Fibroblast of lung (primary cell): ENCODE measurements around the gene PATJ. TPM values are rescaled to one million over a fixed set of nuclear protein-coding genes. Genes with fewer than 3 reads are reported as not detected.
"Not testable (repeated sequence)": the region's sequence is repeated elsewhere in the genome, so short reads cannot be mapped to it uniquely, and the experiment has no call there.

Experiments
- DNase-seq, 2 donors: peaks; one replicate each; pipeline versions ENCODE4 v3.0.0 to v3.0.0-alpha.2; 2010; ENCODE audit warnings: low read depth in 2 of 2
- H2AFZ ChIP-seq: 2 replicates; pipeline ENCODE4 v1.5.1; 2012; ENCODE audit warnings: low read length, control low read depth, inconsistent platforms
- H3K27ac ChIP-seq: 2 replicates; pipeline ENCODE4 v1.5.1; 2011; ENCODE audit warnings: low read length, control low read depth; ENCODE audit not compliant: insufficient read depth
- H3K27me3 ChIP-seq: 2 replicates; pipeline ENCODE4 v1.5.1; 2011; ENCODE audit warnings: mild to moderate bottlenecking, low read length; ENCODE audit not compliant: control insufficient read depth, insufficient read depth
- H3K36me3 ChIP-seq: 2 replicates; pipeline ENCODE4 v1.5.1; 2011; ENCODE audit warnings: low read length; ENCODE audit not compliant: control insufficient read depth, insufficient read depth
- H3K4me1 ChIP-seq: 2 replicates; pipeline ENCODE4 v1.5.1; 2011; ENCODE audit warnings: low read length; ENCODE audit not compliant: control insufficient read depth, insufficient read depth; ENCODE audit errors: extremely low read depth
- H3K4me2 ChIP-seq: 2 replicates; pipeline ENCODE4 v1.5.1; 2011; ENCODE audit warnings: low read length, control low read depth; ENCODE audit not compliant: insufficient read depth; ENCODE audit errors: extremely low read depth
- H3K4me3 ChIP-seq, 4 experiments: fragments of 200-600 bp in 1 of 4; sonication (generic) in 1 of 4; replicated peaks in 1 of 4; 2 replicates each; pipeline ENCODE4 v1.5.1; 2011 to 2016; ENCODE audit warnings: low read length in 4 of 4, low read depth in 3 of 4, mild to moderate bottlenecking in 3 of 4, control low read depth in 2 of 4, inconsistent platforms in 1 of 4, mixed read lengths in 1 of 4; ENCODE audit not compliant: insufficient read depth in 1 of 4; ENCODE audit errors: control extremely low read depth in 1 of 4
- H3K79me2 ChIP-seq: 2 replicates; pipeline ENCODE4 v1.5.1; 2012; ENCODE audit warnings: mild to moderate bottlenecking, low read length, inconsistent platforms; ENCODE audit not compliant: control insufficient read depth, insufficient read depth
- H3K9ac ChIP-seq: 2 replicates; pipeline ENCODE4 v1.5.1; 2011; ENCODE audit warnings: mild to moderate bottlenecking, low read length, control low read depth; ENCODE audit not compliant: insufficient read depth
- H3K9me3 ChIP-seq: 2 replicates; pipeline ENCODE4 v1.5.1; 2012; ENCODE audit warnings: low read depth, low read length; ENCODE audit not compliant: control insufficient read depth, insufficient read depth
- H4K20me1 ChIP-seq: 2 replicates; pipeline ENCODE4 v1.5.1; 2011; ENCODE audit warnings: low read length; ENCODE audit not compliant: control insufficient read depth, insufficient read depth; ENCODE audit errors: extremely low read depth
- EZH2 ChIP-seq: IDR thresholded peaks from 2 replicates; pipeline ENCODE4 v1.5.1; 2012; ENCODE audit warnings: low read length, control low read depth, mild to moderate bottlenecking; ENCODE audit errors: missing control alignments
- polyA plus RNA-seq, 2 donors: library from polyadenylated mRNA; depleted of rRNA in 1 of 2; stranded (reverse) in 1 of 2; unstranded in 1 of 2; fragments of >200 nt; gene quantifications; 2 replicates each; pipeline ENCODE4 v1.2.1, GENCODE V29; 2011 to 2012; ENCODE audit warnings: missing spikeins in 1 of 2
- total RNA-seq: library from RNA; depleted of rRNA; stranded (reverse); fragments of >200 nt; gene quantifications from 2 replicates; pipeline ENCODE4 v1.2.1, GENCODE V29; 2014
- TF ChIP-seq, protein P1 (sequence below), 2 donors: IDR thresholded peaks in 1 of 2; conservative IDR thresholded peaks in 1 of 2; 1 replicate in 1 of 2; 2 replicates in 1 of 2; pipeline ENCODE4 v1.5.1; 2011 to 2012; ENCODE audit warnings: low read length in 2 of 2, control low read depth in 1 of 2, inconsistent platforms in 1 of 2, low read depth in 1 of 2, mild to moderate bottlenecking in 1 of 2

PATJ gene
- total and polyA plus RNA-seq, 2 donors (not counting 1 experiment from before 2014, with no cell fraction given): 2.5 to 12.4 TPM

DNA sequence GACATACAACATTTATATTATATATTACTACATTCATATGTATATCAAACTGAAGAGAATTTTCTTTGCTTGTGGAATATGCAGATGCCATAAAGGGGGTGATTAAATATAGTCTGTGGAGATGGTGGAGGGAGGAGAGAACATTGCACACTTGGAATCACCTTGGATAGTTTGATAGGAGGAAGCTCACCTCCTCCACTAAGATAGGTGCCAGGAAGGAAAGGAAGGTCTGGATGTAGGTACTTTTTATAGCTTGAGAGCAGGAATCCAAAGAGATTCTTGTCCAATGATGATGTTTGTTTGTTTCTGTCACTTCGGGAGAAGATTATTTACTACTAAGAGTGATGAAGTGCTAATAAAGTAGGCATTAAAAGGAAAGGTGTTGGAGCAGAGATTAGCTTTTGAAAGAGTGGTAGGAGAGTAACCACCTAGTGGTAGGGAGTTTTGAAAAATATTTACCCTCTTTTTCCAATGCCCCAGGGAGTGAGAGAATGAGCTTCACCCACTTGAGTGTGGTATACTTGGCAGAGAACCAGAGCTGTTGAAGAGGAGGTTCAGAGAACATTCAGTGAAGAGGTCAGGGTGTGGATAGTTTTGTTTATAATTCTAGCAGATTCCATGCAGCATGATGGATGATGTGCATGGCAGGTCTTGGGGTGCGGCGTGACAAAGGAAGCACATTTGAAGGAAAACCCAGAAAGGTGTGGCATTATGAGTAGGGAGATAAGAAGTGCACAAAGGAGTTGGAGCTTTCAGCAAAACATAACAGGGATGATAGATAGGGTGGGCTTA lies 145.0 kb downstream of the PATJ start:
- Histone ChIP-seq H3K27ac (no peak overlapping the region), H3K4me2 (no peak overlapping the region), H3K79me2 (no peaks in the 10 kb centered on the region), H3K36me3 (no peaks in the 10 kb centered on the region), H4K20me1 (no peaks in the 10 kb centered on the region), H2AFZ (no peak overlapping the region), H3K4me1 (no peaks in the 10 kb centered on the region), H3K4me3 (no peak overlapping the region), H3K27me3 (no peaks in the 10 kb centered on the region), H3K9me3 (no peaks in the 10 kb centered on the region), H3K9ac (no peak overlapping the region)
- peak; percentile 20 to 34 for DNase-seq
- TF ChIP-seq, protein P1, sequence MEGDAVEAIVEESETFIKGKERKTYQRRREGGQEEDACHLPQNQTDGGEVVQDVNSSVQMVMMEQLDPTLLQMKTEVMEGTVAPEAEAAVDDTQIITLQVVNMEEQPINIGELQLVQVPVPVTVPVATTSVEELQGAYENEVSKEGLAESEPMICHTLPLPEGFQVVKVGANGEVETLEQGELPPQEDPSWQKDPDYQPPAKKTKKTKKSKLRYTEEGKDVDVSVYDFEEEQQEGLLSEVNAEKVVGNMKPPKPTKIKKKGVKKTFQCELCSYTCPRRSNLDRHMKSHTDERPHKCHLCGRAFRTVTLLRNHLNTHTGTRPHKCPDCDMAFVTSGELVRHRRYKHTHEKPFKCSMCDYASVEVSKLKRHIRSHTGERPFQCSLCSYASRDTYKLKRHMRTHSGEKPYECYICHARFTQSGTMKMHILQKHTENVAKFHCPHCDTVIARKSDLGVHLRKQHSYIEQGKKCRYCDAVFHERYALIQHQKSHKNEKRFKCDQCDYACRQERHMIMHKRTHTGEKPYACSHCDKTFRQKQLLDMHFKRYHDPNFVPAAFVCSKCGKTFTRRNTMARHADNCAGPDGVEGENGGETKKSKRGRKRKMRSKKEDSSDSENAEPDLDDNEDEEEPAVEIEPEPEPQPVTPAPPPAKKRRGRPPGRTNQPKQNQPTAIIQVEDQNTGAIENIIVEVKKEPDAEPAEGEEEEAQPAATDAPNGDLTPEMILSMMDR (conservative IDR thresholded peaks at IDR 0.05 in 1 of 2, IDR thresholded peaks at IDR 0.05 in 1 of 2; ENCODE audit: low read depth in 1 of 2, low read length in 2 of 2): no peak
- no peak for TF ChIP-seq EZH2

DNA sequence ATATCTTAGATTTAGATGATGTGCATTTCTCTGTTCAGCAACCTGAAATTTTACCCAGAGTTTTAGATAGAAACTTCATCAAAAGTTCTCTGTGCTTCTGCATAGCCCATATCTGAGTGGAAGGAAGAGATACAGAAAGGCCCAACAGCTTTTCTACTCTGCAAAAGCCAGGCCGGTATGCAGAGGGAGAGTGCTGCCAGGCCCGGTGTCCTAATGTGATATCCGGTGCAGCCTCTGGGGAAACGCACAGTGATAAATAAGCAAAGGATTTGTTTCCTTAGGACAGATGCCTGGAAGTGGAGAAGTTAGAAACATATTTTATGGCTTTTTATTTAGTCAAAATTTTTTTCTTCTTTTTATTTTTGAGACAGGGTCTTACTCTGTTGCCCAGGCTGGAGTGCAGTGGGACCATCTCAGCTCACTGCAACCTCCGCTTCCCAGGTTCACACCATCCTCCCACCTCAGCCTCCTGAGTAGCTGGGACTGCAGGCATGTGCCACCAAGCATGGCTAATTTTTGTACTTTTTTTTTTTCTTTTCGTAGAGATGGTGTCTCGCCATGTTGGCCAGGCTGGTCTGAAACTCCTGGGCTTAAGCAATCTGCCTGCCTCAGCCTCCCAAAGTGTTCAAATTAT lies 145.8 kb downstream of the PATJ start:
- Histone ChIP-seq H4K20me1 (no peaks in the 10 kb centered on the region), H3K4me3 (no peak overlapping the region), H3K4me2 (no peak overlapping the region), H3K9ac (no peak overlapping the region), H2AFZ (no peak overlapping the region), H3K79me2 (no peaks in the 10 kb centered on the region), H3K36me3 (no peaks in the 10 kb centered on the region), H3K27me3 (no peaks in the 10 kb centered on the region), H3K27ac (no peak overlapping the region), H3K9me3 (no peaks in the 10 kb centered on the region), H3K4me1 (no peaks in the 10 kb centered on the region)
- TF ChIP-seq, protein P1 (conservative IDR thresholded peaks at IDR 0.05 in 1 of 2, IDR thresholded peaks at IDR 0.05 in 1 of 2; ENCODE audit: low read depth in 1 of 2, low read length in 2 of 2): no peak
- no peak for TF ChIP-seq EZH2
- DNase-seq: peak; percentile 7 to 8

DNA sequence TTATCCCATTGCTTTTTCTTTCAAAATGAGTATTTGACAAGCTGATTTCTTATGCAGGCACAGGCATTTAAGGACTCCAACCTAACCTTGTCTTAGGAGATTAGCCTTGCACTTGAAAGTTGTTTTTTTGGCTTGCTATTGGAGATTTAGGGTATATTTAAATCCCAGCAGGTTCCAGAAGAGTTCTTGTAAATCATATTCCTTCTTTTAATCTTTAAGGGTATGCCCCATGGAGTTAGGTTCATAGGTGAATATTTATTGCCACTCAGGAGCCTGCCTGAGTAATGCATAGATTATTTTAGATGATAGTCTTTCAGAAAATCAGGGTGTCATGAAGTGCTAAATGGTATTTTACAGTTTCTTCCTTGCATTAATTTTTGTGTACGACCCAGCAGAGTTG lies 146.5 kb downstream of the PATJ start:
- no peak overlapping the region for H3K4me2 ChIP-seq
- DNase-seq: no peak
- H3K27ac ChIP-seq: no peak overlapping the region
- no peak overlapping the region for H2AFZ ChIP-seq
- H3K36me3 ChIP-seq: no peaks in the 10 kb centered on the region
- no peaks in the 10 kb centered on the region for H3K4me1 ChIP-seq
- no peaks in the 10 kb centered on the region for H3K9me3 ChIP-seq
- H4K20me1 ChIP-seq: no peaks in the 10 kb centered on the region
- H3K79me2 ChIP-seq: no peaks in the 10 kb centered on the region
- no peak overlapping the region for H3K9ac ChIP-seq
- no peak for TF ChIP-seq EZH2
- TF ChIP-seq, protein P1 (conservative IDR thresholded peaks at IDR 0.05 in 1 of 2, IDR thresholded peaks at IDR 0.05 in 1 of 2; ENCODE audit: low read depth in 1 of 2, low read length in 2 of 2): no peak
- no peak overlapping the region for H3K4me3 ChIP-seq
- no peaks in the 10 kb centered on the region for H3K27me3 ChIP-seq

DNA sequence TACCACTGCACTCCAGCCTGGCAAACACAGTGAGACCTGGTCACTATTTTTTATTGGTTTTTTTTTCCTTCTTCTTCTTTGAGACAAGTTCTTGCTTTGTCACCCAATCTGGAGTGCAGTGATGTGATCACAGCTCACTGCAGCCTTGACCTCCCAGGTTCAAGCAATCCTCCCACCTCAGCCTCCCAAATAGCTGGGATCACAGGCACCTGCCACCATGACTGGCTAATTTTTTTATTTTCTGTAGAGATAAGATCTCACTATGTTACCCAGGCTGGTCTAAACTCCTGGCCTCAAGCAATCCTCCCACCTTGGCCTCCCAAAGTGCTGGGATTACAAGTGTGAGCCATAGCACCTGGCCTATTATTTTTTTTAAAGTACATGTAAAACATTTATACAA lies 148.2 kb downstream of the PATJ start:
- not testable (repeated sequence) for H3K4me1 ChIP-seq, H2AFZ ChIP-seq, DNase-seq, H3K4me2 ChIP-seq, H4K20me1 ChIP-seq, H3K79me2 ChIP-seq, H3K9ac ChIP-seq, H3K4me3 ChIP-seq, H3K36me3 ChIP-seq, H3K27me3 ChIP-seq, H3K27ac ChIP-seq, H3K9me3 ChIP-seq
